Right atrium auricular region (tissue), 2 donors: ENCODE data around the gene PARP11. TPM values are rescaled to one million over a fixed set of nuclear protein-coding genes. Genes with fewer than 3 reads are reported as not detected.
A peak's percentile ranks its signal among the peaks of the same experiment; 100 is the strongest.

Experiments
- DNase-seq: peaks from one replicate; pipeline ENCODE4 v3.0.0-alpha.2; 2019; ENCODE audit warnings: low spot score
- H3K27ac ChIP-seq, 2 donors: fragments of 200-600 bp; sonication (generic); 1 replicate in 1 of 2; 2 replicates in 1 of 2; pipeline ENCODE4 v1.5.1; 2016 to 2019
- H3K27me3 ChIP-seq, 2 donors: fragments of 200-600 bp; sonication (generic); one replicate each; pipeline versions ENCODE4 v1.5.1 to v1.6.0; 2017 to 2019
- H3K36me3 ChIP-seq: fragments of 200-600 bp; sonication (generic); one replicate; pipeline ENCODE4 v1.5.1; 2016
- H3K4me1 ChIP-seq, 2 donors: fragments of 200-600 bp; sonication (generic); one replicate each; pipeline versions ENCODE4 v1.5.1 to v1.6.0; 2017 to 2019
- H3K4me3 ChIP-seq, 2 donors: fragments of 200-600 bp; sonication (generic); 1 replicate in 1 of 2; 2 replicates in 1 of 2; pipeline ENCODE4 v1.5.1; 2017 to 2019; ENCODE audit warnings: mild to moderate bottlenecking in 1 of 2, moderate library complexity in 1 of 2
- H3K9me3 ChIP-seq, 2 donors: fragments of 200-600 bp; sonication (generic); one replicate each; pipeline ENCODE4 v1.5.1; 2019
- total RNA-seq, 2 donors: library from RNA; depleted of rRNA; stranded (reverse); fragments of >200 nt; gene quantifications; one replicate each; pipeline ENCODE4 v1.1.0, GENCODE V29; 2016
- TF ChIP-seq, protein P1 (sequence below), 2 donors: fragments of 200-600 bp; sonication (generic); IDR thresholded peaks; one replicate each; pipeline ENCODE4 v1.5.1; 2019; ENCODE audit warnings: antibody characterized with exemption in 2 of 2

Gene PARP11
- total RNA-seq, result 1 to 10 TPM; 2.6 to 2.9 TPM

DNA sequence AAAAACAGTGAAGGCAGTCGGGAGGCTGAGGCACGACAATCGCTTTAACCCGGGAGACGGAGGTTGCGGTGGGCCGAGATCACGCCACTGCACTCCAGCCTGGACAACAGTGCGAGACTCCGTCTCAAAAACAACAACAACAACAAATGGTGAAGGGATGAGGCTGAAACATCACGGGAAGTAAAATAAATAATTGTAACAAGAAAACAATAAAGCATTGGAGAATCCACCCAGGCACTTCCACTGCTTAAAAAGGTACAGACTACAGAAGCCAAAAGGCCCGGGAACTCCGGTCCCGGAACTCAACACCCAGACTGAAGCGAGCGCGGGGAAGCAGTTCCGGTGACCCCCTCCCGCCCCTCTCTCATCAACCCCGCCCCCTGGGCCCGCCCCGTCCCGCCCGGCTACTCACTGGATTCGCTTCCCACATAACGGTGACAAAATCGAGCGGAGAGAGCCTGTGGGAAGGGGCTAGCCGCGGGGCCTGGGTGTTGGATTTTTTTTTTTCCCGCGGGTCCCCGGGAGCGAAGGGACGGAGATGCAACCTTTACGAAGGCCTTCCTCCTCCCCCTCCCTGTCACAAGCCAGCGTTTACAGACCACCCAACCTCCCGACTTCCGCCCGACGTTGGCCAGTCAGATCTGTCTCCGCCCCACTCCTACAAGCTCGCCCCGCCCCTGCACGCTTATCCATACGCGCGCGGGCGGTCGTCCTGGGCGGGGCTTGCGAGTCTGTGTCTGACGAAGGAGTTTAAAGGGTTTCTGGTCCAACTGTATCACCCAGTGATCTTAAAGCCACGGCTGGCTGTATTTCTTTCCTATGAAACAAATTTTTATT is at the start of gene PARP11:
Gene PARP11, minus strand, starts transcription at position 600 of the 837 bp plus-strand sequence. Its CDS starts 170 bp downstream, at position 430.
- H3K4me1 ChIP-seq, result peaks cover 0 to 23% of the 10 kb centered on the region in 2 donors
- peak within 1 kb of the TSS; percentile 64 to 91 for H3K4me3 ChIP-seq
- H3K27ac ChIP-seq, result peak within 1 kb of the TSS; percentile 93 to 97
- peak; percentile 98 for DNase-seq
- no peaks in the 10 kb centered on the region for H3K36me3 ChIP-seq
- H3K27me3 ChIP-seq, result no peaks in the 10 kb centered on the region
- TF ChIP-seq, protein P1, sequence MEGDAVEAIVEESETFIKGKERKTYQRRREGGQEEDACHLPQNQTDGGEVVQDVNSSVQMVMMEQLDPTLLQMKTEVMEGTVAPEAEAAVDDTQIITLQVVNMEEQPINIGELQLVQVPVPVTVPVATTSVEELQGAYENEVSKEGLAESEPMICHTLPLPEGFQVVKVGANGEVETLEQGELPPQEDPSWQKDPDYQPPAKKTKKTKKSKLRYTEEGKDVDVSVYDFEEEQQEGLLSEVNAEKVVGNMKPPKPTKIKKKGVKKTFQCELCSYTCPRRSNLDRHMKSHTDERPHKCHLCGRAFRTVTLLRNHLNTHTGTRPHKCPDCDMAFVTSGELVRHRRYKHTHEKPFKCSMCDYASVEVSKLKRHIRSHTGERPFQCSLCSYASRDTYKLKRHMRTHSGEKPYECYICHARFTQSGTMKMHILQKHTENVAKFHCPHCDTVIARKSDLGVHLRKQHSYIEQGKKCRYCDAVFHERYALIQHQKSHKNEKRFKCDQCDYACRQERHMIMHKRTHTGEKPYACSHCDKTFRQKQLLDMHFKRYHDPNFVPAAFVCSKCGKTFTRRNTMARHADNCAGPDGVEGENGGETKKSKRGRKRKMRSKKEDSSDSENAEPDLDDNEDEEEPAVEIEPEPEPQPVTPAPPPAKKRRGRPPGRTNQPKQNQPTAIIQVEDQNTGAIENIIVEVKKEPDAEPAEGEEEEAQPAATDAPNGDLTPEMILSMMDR (IDR thresholded peaks at IDR 0.05), result no peak
- H3K9me3 ChIP-seq, result no peaks in the 10 kb centered on the region

DNA sequence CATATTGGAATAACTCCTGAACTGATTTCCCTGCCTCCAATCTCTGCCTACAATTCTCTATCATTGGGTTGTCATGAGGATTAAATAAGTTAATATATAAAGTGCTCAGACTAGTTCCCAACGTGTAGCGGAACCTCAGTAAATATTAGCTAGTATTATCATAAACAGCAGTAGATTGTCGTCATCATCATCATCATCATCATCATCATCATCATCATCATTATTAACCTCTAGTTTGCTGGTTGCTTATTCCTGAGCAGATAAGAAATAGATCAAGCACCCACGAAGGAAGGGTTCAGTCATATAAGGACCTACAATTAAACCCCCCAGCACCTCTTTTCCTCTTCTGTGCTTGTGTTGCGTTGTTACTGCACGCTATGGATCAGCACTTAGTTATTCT is 48.8 kb upstream of the PARP11 start:
- no peak overlapping the region for H3K4me3 ChIP-seq
- no peaks in the 10 kb centered on the region for H3K36me3 ChIP-seq
- TF ChIP-seq, protein P1 (IDR thresholded peaks at IDR 0.05), result no peak
- H3K9me3 ChIP-seq, result no peaks in the 10 kb centered on the region
- H3K27me3 ChIP-seq, result no peaks in the 10 kb centered on the region
- H3K4me1 ChIP-seq, result no peaks in the 10 kb centered on the region
- H3K27ac ChIP-seq, result no peak overlapping the region
- no peak for DNase-seq

GRCh38 chr12:3921526-3921925 is 48.3 kb upstream of the PARP11 start:
- TF ChIP-seq, protein P1 (IDR thresholded peaks at IDR 0.05), result no peak
- H3K27me3 ChIP-seq, result no peaks in the 10 kb centered on the region

DNA sequence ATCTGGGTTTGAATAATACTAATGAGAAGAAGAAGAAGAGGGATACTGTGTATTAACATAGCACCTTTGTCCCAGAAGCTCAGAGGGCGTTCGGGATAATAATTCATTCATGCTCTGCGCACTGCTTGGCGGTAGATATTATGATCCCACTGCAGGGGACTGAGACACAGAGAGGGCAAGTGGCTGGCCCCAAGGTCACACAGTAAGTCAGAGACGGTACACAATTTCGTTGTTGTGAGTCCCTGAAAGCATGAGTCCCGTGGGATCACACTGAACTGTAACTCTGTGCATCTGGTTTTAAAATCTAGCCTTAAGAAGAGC is 47.9 kb upstream of the PARP11 start:
- no peaks in the 10 kb centered on the region for H3K4me1 ChIP-seq
- H3K27me3 ChIP-seq, result no peaks in the 10 kb centered on the region
- H3K36me3 ChIP-seq, result no peaks in the 10 kb centered on the region
- no peak overlapping the region for H3K27ac ChIP-seq
- no peak for DNase-seq
- no peak overlapping the region for H3K4me3 ChIP-seq
- H3K9me3 ChIP-seq, result no peaks in the 10 kb centered on the region
- TF ChIP-seq, protein P1 (IDR thresholded peaks at IDR 0.05), result no peak

More at GRCh38 chr12:3921526-3921925, 48.3 kb upstream of the PARP11 start:
- no peak for DNase-seq
- no peaks in the 10 kb centered on the region for H3K9me3 ChIP-seq
- H3K4me3 ChIP-seq, result no peak overlapping the region
- H3K27ac ChIP-seq, result no peak overlapping the region
- no peaks in the 10 kb centered on the region for H3K36me3 ChIP-seq
- H3K4me1 ChIP-seq, result no peaks in the 10 kb centered on the region

DNA sequence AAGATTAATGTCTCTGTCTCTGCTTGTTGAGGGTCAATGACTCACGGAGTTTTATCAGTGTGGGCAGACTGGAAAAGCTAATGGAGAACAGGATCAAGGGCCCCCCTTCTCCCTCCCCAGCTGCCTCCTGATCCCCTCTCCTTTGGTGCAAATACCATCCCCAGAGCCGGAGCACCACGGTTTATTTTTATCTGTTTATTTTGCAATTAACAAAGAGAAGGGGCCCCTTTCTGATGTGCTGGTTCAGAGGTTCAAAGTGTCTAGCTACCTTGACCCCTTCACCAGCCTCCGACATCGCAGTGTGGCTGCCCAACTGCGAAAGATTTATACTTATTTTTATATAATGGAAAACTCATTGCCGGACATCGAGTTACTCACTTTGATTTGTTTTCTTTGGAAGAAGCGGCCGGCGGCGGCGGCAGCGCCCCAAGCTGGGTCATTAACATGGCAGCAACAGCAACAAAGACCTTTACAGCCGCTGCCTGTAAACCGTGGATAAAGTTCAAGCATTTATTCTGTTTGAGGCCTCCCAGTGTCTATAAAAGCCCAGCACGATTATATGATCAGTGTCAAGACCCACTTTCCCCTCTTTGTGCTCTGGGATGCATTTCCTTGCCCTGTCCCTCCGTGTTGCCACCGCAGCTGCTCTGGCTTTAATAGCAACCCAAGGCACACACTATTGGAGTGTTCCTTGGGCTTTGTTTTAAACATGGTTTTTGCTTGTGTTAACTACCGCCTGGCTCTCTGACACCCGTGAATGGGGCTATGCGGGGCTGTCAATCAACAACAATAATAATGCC is 47.4 kb upstream of the PARP11 start:
- no peaks in the 10 kb centered on the region for H3K9me3 ChIP-seq
- no peaks in the 10 kb centered on the region for H3K27me3 ChIP-seq
- TF ChIP-seq, protein P1 (IDR thresholded peaks at IDR 0.05), result no peak
- H3K27ac ChIP-seq, result no peak overlapping the region
- H3K36me3 ChIP-seq, result no peaks in the 10 kb centered on the region
- no peak overlapping the region for H3K4me3 ChIP-seq
- H3K4me1 ChIP-seq, result no peaks in the 10 kb centered on the region
- DNase-seq, result no peak
